Activated CD4-positive, alpha-beta T cell treated with anti-CD3 and anti-CD28 coated beads for 36 hours (primary cell): ENCODE results near the gene USHBP1. TPM values are rescaled to one million over a fixed set of nuclear protein-coding genes. Genes with fewer than 3 reads are reported as not detected.
A peak's percentile ranks its signal among the peaks of the same experiment; 100 is the strongest.
"Not testable (repeated sequence)": the region's sequence is repeated elsewhere in the genome, so short reads cannot be mapped to it uniquely, and the experiment has no call there.

Experiments used
- ATAC-seq: fragments of 200-7000 bp; cut with Tn5 transposase; one replicate; pipeline ENCODE4 v1.10.0; 2021; ENCODE audit warnings: mild to moderate bottlenecking, moderate library complexity
- CTCF ChIA-PET: fragments of 350-600 bp; sonication (Branson Sonifier 250); formaldehyde crosslinking; loops from one replicate; lab custom pipeline; 2021; ENCODE audit warnings: antibody characterized with exemption; lab: Charles Lee
- POLR2A ChIA-PET: fragments of 350-600 bp; sonication (Branson Sonifier 250); formaldehyde crosslinking; loops from one replicate; lab custom pipeline; 2021; ENCODE audit warnings: antibody characterized with exemption, inconsistent platforms; lab: Charles Lee
- DNase-seq: peaks from one replicate; pipeline ENCODE4 v3.0.0-alpha.2; 2020
- H3K27ac Mint-ChIP-seq: one replicate; pipeline ENCODE4 v1.8.0; 2021; ENCODE audit warnings: mixed read lengths
- H3K27me3 Mint-ChIP-seq: one replicate; pipeline ENCODE4 v1.8.0; 2021; ENCODE audit warnings: mixed read lengths
- H3K36me3 Mint-ChIP-seq: one replicate; pipeline ENCODE4 v1.8.0; 2021; ENCODE audit warnings: low read depth, mixed read lengths
- H3K4me1 Mint-ChIP-seq: one replicate; pipeline ENCODE4 v1.8.0; 2021; ENCODE audit warnings: mixed read lengths
- H3K4me3 Mint-ChIP-seq: one replicate; pipeline ENCODE4 v1.8.0; 2021; ENCODE audit warnings: mild to moderate bottlenecking, moderate library complexity, mixed read lengths
- H3K9me3 Mint-ChIP-seq: one replicate; pipeline ENCODE4 v1.8.0; 2021; ENCODE audit warnings: low read depth, mixed read lengths
- intact Hi-C, 2 experiments: fragments of 100-400 bp; cut with DNase I in 1 of 2; cut with micrococcal nuclease in 1 of 2; formaldehyde crosslinking; loops; one replicate each; pipeline versions ENCODE4 v1.14.2 to v1.15.1; 2022 to 2024; cut with DNase I, micrococcal nuclease
- total RNA-seq, 2 experiments: library from RNA; stranded (reverse); gene quantifications; one replicate each; pipeline ENCODE4 v1.2.3, GENCODE V29; 2021

The USHBP1 gene
- total RNA-seq, 2 experiments from 2014 or later: 0.11 TPM; not detected in 1

GRCh38 chr19:17295551-17295950 is 31.0 kb upstream of the USHBP1 start:
- CTCF ChIA-PET, H3K9me3 Mint-ChIP-seq, ATAC-seq, intact Hi-C loops, DNase-seq, H3K4me1 Mint-ChIP-seq, H3K4me3 Mint-ChIP-seq, H3K27me3 Mint-ChIP-seq, H3K27ac Mint-ChIP-seq: not testable (repeated sequence)
- POLR2A ChIA-PET: interaction anchor here (0.5 to 0.6 kb wide), 2 partner anchors 23 to 87 kb away, joined by 3 to 4 read pairs; no protein-coding TSS in a partner anchor
- peaks cover 10% of the 10 kb centered on the region for H3K36me3 Mint-ChIP-seq

DNA sequence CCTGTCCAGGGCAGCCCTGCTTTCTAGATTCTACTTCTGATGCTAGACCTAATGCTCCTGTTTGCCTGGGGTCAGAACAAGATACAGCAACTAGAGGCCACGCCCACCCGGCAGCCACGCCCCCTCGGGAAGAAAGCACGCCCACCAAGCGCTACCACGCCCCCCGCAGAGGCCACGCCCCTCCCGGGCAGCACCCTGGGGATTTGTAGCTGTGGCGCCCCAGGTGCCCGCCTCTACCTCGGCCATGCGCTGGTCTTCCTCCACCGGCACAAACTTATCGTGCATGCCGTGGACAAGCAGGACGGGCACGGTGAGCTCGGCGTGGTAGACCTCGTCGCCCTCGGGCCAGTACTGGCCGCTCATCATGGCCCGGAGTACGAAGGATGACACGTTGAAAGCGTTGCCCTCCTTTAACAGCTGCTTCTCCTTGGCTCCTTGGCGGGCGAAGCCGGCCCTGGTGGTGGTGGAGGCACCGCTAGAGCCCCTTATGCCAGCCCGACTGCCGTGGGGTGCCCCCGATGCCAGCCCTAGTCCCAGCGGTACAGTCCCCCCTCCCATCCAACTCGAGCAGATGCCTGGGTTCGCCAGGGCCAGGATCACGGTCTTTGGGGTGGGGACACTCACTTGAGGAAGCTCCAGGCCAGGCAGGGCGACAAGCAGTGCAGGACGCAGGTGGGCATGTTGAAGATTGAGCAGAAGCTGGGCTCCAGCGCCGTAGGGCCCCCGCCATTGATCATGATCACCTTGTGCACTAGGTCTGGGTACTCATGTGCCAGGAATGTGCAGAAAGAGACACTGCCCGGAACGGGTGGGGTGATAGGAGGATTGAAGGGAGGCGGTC is 29.7 kb upstream of the USHBP1 start:
- H3K36me3 Mint-ChIP-seq: peaks cover 10% of the 10 kb centered on the region
- intact Hi-C loops: loop anchor here in 1 of 2 experiments (5.0 kb wide), 1 partner anchor 173 kb away; no protein-coding TSS in a partner anchor
- peaks cover 5% of the 10 kb centered on the region for H3K4me1 Mint-ChIP-seq
- H3K27ac Mint-ChIP-seq: no peak overlapping the region
- no peak overlapping the region for H3K4me3 Mint-ChIP-seq
- no peaks in the 10 kb centered on the region for H3K27me3 Mint-ChIP-seq
- peak; percentile 85 for DNase-seq
- no peaks in the 10 kb centered on the region for H3K9me3 Mint-ChIP-seq
- ATAC-seq: no peak
- ChIA-PET POLR2A (no interaction called here), CTCF (interaction anchor here (0.7 to 3.4 kb wide), 2 partner anchors 10 to 177 kb away, joined by 4 to 24 read pairs; partner anchors contain the start of genes ABHD8 and MRPL34)

DNA sequence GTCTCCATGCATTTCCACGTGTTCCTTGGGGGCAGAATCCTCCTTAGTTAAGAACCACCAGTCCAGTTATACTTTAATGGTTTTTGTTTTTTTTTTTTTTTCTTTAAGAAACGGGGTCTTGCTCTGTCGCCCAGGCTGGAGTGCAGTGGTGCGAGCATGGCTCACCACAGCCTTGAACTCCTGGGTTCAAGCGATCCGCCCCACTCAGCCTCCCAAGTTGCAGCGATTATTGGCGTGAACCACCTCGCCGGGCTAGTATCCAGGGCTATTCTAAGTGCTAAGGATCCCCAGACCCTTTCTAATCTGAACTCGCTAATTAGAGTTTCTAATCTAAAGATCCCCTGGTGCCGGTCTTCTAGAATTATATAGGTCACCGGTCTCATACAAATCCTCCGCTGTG is 29.1 kb upstream of the USHBP1 start:
- POLR2A ChIA-PET: interaction anchor here (1.0 kb wide), 1 partner anchor 16 kb away, joined by 5 read pairs; the partner anchor contains the start of gene DDA1
- no peak overlapping the region for H3K4me3 Mint-ChIP-seq
- CTCF ChIA-PET: interaction anchor here (0.6 to 3.4 kb wide), 12 partner anchors 11 to 504 kb away, joined by 3 to 24 read pairs (median 4); partner anchors contain the start of genes ABHD8, BABAM1, DDA1 and MRPL34
- ATAC-seq (no peak), DNase-seq (no peak)
- intact Hi-C loops: loop anchor here in 1 of 2 experiments (1.0 to 5.0 kb wide), 2 partner anchors 157 to 174 kb away; no protein-coding TSS in a partner anchor
- peaks cover 10% of the 10 kb centered on the region for H3K36me3 Mint-ChIP-seq
- H3K9me3 Mint-ChIP-seq: no peaks in the 10 kb centered on the region
- H3K27me3 Mint-ChIP-seq: no peaks in the 10 kb centered on the region
- H3K27ac Mint-ChIP-seq: no peak overlapping the region
- H3K4me1 Mint-ChIP-seq: peaks cover 5% of the 10 kb centered on the region

DNA sequence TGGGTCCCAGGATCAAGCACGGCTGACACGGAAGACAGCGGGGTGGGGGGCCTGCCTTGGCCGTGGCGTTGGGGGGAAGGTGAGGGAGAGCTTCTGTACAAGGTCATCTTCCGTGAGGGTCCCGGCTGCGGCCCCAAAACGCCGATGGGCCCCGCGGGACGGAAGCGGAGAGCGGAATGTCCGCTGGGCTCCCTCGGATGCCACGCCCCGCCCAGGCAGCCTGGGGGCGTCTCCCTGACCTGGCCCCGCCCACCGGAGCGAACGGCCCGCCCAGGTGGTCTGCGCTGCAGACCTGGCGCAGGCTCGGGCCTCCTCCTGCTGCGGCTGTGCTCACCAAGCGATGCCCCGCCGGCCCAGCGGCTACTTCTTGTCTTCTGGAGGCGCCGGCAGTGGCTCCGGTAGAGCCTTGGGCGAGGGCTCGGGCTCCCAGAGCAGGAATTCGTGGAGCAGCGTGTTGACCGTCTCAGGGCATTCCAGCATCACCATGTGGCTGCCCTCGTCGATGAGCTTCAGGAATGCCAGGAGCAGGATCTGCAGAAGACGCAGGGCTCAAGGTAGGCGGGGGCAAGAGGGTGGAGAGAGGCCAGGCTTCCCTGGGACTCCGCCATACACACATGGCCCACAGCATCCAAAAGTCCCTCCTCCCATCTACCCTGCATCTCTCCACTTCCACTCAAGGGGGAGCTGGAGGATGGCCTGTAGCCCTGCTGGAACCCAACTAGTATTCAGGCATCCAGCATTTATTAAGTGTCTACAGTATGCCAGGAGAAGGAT is 27.9 kb upstream of the USHBP1 start:
- H3K27me3 Mint-ChIP-seq: no peaks in the 10 kb centered on the region
- ChIA-PET CTCF (interaction anchor here (0.6 to 3.4 kb wide), 16 partner anchors 10 to 503 kb away, joined by 3 to 24 read pairs (median 4); partner anchors contain the start of genes ABHD8, BABAM1, DDA1 and MRPL34), POLR2A (interaction anchor here (0.6 to 1.0 kb wide), 4 partner anchors 13 to 473 kb away, joined by 3 to 5 read pairs (median 4); partner anchors contain the start of gene DDA1)
- peak overlapping the region; percentile 84 for H3K27ac Mint-ChIP-seq
- peaks cover 5% of the 10 kb centered on the region for H3K4me1 Mint-ChIP-seq
- intact Hi-C loops: loop anchor here (1.0 to 5.0 kb wide), 11 partner anchors 11 to 217 kb away; partner anchors contain the start of genes ABHD8 (in 2 of the 2), DDA1 (in 2 of the 2), BABAM1 (in 1 of the 2) and GTPBP3 (in 1 of the 2)
- H3K36me3 Mint-ChIP-seq: peaks cover 5% of the 10 kb centered on the region
- peak; percentile 90 for DNase-seq
- no peaks in the 10 kb centered on the region for H3K9me3 Mint-ChIP-seq
- ATAC-seq: peak; percentile 98
- H3K4me3 Mint-ChIP-seq: peak overlapping the region; percentile 88

- DNase-seq (peak; percentile 78), ATAC-seq (peak; percentile 16)
- H3K4me3 Mint-ChIP-seq: no peak overlapping the region
- H3K4me1 Mint-ChIP-seq: peaks cover 3% of the 10 kb centered on the region
- peaks cover 2% of the 10 kb centered on the region for H3K36me3 Mint-ChIP-seq
- intact Hi-C loops: no loop called here
- no peaks in the 10 kb centered on the region for H3K9me3 Mint-ChIP-seq
- CTCF ChIA-PET: no interaction called here
- no peak overlapping the region for H3K27ac Mint-ChIP-seq
- H3K27me3 Mint-ChIP-seq: no peaks in the 10 kb centered on the region
- POLR2A ChIA-PET: no interaction called here
Observed at GRCh38 chr19:17289489-17289888, 24.9 kb upstream of the USHBP1 start.

DNA sequence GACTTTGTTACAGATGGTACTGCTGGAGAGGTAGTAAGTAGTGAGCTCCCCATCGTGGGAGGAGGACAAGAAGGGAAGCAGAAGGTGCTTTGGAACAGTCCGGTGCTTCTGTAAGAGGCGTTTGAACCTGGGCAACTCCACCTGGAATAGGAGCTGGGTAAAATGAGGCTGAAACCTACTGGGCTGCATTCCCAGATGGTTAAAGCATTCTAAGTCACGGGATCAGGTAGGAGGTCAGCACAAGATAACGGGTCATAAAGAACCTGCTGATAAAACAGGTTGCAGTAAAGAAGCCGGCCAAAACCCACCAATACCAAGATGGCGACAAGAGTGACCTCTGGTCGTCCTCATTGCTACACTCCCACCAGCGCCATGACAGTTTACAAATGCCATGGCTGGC is 22.2 kb upstream of the USHBP1 start:
- no peaks in the 10 kb centered on the region for H3K9me3 Mint-ChIP-seq
- POLR2A ChIA-PET: no interaction called here
- peaks cover 3% of the 10 kb centered on the region for H3K4me1 Mint-ChIP-seq
- no peak overlapping the region for H3K4me3 Mint-ChIP-seq
- CTCF ChIA-PET: interaction anchor here (0.9 kb wide), 1 partner anchor 26 kb away, joined by 3 read pairs; no protein-coding TSS in a partner anchor
- intact Hi-C loops: no loop called here
- H3K36me3 Mint-ChIP-seq: no peaks in the 10 kb centered on the region
- no peak overlapping the region for H3K27ac Mint-ChIP-seq
- DNase-seq (no peak), ATAC-seq (no peak)
- peaks cover 3% of the 10 kb centered on the region for H3K27me3 Mint-ChIP-seq

GRCh38 chr19:17286263-17286662 is 21.7 kb upstream of the USHBP1 start:
- ATAC-seq: no peak
- no peak for DNase-seq
- H3K4me1 Mint-ChIP-seq: peaks cover 6% of the 10 kb centered on the region
- POLR2A ChIA-PET: no interaction called here
- H3K9me3 Mint-ChIP-seq: no peaks in the 10 kb centered on the region
- peaks cover 3% of the 10 kb centered on the region for H3K27me3 Mint-ChIP-seq
- no peaks in the 10 kb centered on the region for H3K36me3 Mint-ChIP-seq
- H3K4me3 Mint-ChIP-seq: no peak overlapping the region
- CTCF ChIA-PET: interaction anchor here (0.9 kb wide), 1 partner anchor 26 kb away, joined by 3 read pairs; no protein-coding TSS in a partner anchor
- no peak overlapping the region for H3K27ac Mint-ChIP-seq
- intact Hi-C loops: no loop called here

- Mint-ChIP-seq H3K36me3 (no peaks in the 10 kb centered on the region), H3K4me1 (peaks cover 8% of the 10 kb centered on the region), H3K4me3 (no peak overlapping the region), H3K27me3 (peaks cover 3% of the 10 kb centered on the region), H3K9me3 (no peaks in the 10 kb centered on the region), H3K27ac (no peak overlapping the region)
- ATAC-seq: no peak
- POLR2A ChIA-PET: no interaction called here
- intact Hi-C loops: no loop called here
- DNase-seq: no peak
- CTCF ChIA-PET: interaction anchor here (1.0 kb wide), 1 partner anchor 19 kb away, joined by 4 read pairs; no protein-coding TSS in a partner anchor
Observed at GRCh38 chr19:17285415-17286135, 21.0 kb upstream of the USHBP1 start.

GRCh38 chr19:17283504-17283996 is 19.0 kb upstream of the USHBP1 start:
- intact Hi-C loops: loop anchor here in 1 of 2 experiments (2.0 kb wide), 1 partner anchor 505 kb away; no protein-coding TSS in a partner anchor
- Mint-ChIP-seq H3K27me3 (peaks cover 3% of the 10 kb centered on the region), H3K36me3 (no peaks in the 10 kb centered on the region), H3K4me1 (peaks cover 8% of the 10 kb centered on the region), H3K9me3 (no peaks in the 10 kb centered on the region), H3K27ac (no peak overlapping the region), H3K4me3 (no peak overlapping the region)
- DNase-seq (no peak), ATAC-seq (no peak)
- ChIA-PET CTCF (interaction anchor here (0.9 to 6.3 kb wide), 5 partner anchors 16 to 215 kb away, joined by 3 to 45 read pairs (median 6); partner anchors contain the start of gene MRPL34), POLR2A (no interaction called here)
